Right lung (tissue), 5 donors: ENCODE measurements around the gene ZNF331. TPM values are rescaled to one million over a fixed set of nuclear protein-coding genes. Genes with fewer than 3 reads are reported as not detected.

Experiments used
- DNase-seq, 2 donors: peaks; one replicate each; pipeline ENCODE4 v3.0.0-alpha.2; 2013
- polyA plus RNA-seq, 5 donors: library from polyadenylated mRNA; unstranded; fragments of 120-200 nt; gene quantifications; one replicate each; pipeline versions ENCODE4 v1.2.1 to v1.2.3, GENCODE V29; 2013; ENCODE audit warnings: inconsistent platforms in 1 of 5, low replicate concordance in 1 of 5; ENCODE audit not compliant: insufficient read length in 5 of 5, insufficient read depth in 1 of 5

The ZNF331 gene
- polyA plus RNA-seq, 5 donors, result 16.3 to 24.1 (median 19.6) TPM

GRCh38 chr19:53555352-53555751 is 17.4 kb downstream of the ZNF331 start:
- no peak for DNase-seq

GRCh38 chr19:53571339-53571738 is 33.4 kb downstream of the ZNF331 start:
- DNase-seq, result no peak

- DNase-seq, result no peak
Measured at GRCh38 chr19:53576941-53577653, 39.2 kb downstream of the ZNF331 start.

GRCh38 chr19:53577968-53578367 is 40.0 kb downstream of the ZNF331 start:
- DNase-seq, result no peak

- no peak for DNase-seq
Measured at GRCh38 chr19:53579518-53579917, 41.6 kb downstream of the ZNF331 start.

GRCh38 chr19:53580871-53581835 is 43.2 kb downstream of the ZNF331 start:
- DNase-seq, result no peak

GRCh38 chr19:53581871-53582279 is 43.9 kb downstream of the ZNF331 start:
- DNase-seq, result no peak

GRCh38 chr19:53583181-53583580 is 45.2 kb downstream of the ZNF331 start:
- DNase-seq, result no peak

GRCh38 chr19:53586277-53586691 is 48.3 kb downstream of the ZNF331 start:
- DNase-seq, result no peak

- no peak for DNase-seq
Measured at GRCh38 chr19:53594811-53595509, 57.0 kb downstream of the ZNF331 start.

GRCh38 chr19:53595510-53595867 is 57.5 kb downstream of the ZNF331 start:
- no peak for DNase-seq

GRCh38 chr19:53596056-53596455 is 58.1 kb downstream of the ZNF331 start:
- no peak for DNase-seq

GRCh38 chr19:53597023-53597422 is 59.1 kb downstream of the ZNF331 start:
- no peak for DNase-seq

- DNase-seq, result no peak
Measured at GRCh38 chr19:53598361-53598760, 60.4 kb downstream of the ZNF331 start.

GRCh38 chr19:53600217-53600616 is 62.3 kb downstream of the ZNF331 start:
- no peak for DNase-seq

- DNase-seq, result no peak
Measured at GRCh38 chr19:53606031-53606430, 68.1 kb downstream of the ZNF331 start.

GRCh38 chr19:53608381-53608780 is 70.4 kb downstream of the ZNF331 start:
- DNase-seq, result no peak

GRCh38 chr19:53612762-53613526 is 75.0 kb downstream of the ZNF331 start:
- no peak for DNase-seq

GRCh38 chr19:53621885-53622740 is 84.2 kb downstream of the ZNF331 start:
- DNase-seq, result no peak

- DNase-seq, result no peak
Measured at GRCh38 chr19:53624771-53625545, 87.0 kb downstream of the ZNF331 start.
